HG03025 (cell line): Measurements from ENCODE around the gene UTS2R.

Experiments
- ATAC-seq: cut with Tn5 transposase; IDR thresholded peaks from one replicate; pipeline ENCODE4 v1.9.1; 2021; ENCODE audit warnings: mild to moderate bottlenecking, moderate library complexity; ENCODE audit not compliant: unreplicated experiment, low FRiP score

Gene UTS2R

GRCh38 chr17:82386881-82387704 lies 15.5 kb downstream of the UTS2R start:
- ATAC-seq = no peak

DNA sequence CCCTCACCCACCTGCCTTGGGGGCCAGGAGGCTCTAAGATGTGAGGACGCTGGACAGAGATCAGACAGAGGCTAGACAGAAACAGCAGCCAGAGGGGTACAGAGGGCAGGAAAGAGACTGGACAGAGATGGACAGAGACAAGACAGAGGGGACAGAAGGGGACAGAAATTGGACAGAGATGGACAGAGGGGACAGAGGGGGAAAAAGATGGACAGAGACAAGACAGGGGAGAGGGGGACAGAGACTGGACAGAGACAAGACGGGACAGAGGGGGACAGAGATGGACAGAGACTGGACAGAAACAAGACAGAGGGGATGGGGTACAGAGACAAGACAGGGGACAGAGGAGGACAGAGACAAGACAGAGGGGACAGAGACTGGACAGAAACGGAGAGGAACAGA lies 16.1 kb downstream of the UTS2R start:
- ATAC-seq = no peak

GRCh38 chr17:82388223-82388921 lies 16.8 kb downstream of the UTS2R start:
- no peak for ATAC-seq

DNA sequence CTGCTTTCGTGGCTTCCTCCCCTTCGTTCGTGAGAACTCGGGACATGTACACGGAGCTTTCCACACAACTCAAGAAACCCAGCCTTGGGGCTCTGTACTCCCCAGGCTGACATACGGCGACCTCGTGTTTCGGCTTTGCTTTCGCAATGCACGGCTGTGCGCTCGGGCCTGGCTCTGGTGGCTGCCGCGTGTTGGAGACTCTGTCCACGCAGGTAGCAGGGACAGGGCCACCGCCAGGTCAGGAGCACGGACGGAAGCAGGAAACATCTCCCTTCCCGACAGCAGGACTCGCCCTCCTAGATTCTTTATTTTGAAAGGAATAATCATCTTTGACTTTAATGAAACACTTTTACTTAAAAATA lies 17.3 kb downstream of the UTS2R start:
- no peak for ATAC-seq

GRCh38 chr17:82389379-82389778 lies 17.8 kb downstream of the UTS2R start:
- no peak for ATAC-seq

DNA sequence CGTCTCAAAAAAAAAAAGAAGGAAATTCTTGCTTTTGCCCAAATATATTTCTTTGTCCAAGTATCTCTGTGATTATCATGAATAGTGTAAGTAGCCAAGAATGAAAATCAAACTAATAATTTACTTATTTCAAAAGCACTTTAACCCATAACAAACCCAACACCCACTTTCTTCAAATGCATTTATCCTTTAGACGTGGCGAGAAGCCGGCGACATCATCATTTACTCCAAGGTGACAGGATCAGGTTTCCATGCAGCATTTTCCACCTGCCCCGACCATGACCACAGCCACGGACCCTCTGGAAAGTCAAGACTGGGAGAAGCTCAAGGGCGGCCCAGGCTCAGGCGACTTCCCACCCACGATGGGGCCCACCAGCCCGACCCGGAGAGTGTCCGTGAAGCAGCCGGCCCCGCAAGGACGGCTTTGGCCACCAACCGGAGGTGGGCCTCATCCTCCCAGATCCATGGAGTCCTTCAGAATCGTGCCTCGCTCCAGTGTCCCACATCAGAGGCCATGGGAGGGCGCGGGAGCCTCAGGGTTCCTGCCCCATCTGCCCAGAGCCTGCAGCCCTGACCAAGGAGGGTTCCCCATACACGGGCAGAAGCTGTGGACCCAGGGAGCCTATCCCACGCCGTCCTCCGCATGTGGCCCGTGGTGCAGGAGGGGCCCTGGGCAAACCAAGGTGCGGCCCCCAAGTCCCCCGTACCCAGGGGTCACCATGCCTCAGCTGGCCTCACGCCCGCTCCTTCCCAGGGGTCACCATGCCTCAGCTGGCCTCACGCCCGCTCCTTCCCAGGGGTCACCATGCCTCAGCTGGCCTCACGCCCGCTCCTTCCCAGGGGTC lies 18.7 kb downstream of the UTS2R start:
- no peak for ATAC-seq

- ATAC-seq = no peak
These were observed 19.4 kb downstream of the UTS2R start for GRCh38 chr17:82390860-82391435.

- no peak for ATAC-seq
These were observed 20.0 kb downstream of the UTS2R start for GRCh38 chr17:82391496-82392066.

DNA sequence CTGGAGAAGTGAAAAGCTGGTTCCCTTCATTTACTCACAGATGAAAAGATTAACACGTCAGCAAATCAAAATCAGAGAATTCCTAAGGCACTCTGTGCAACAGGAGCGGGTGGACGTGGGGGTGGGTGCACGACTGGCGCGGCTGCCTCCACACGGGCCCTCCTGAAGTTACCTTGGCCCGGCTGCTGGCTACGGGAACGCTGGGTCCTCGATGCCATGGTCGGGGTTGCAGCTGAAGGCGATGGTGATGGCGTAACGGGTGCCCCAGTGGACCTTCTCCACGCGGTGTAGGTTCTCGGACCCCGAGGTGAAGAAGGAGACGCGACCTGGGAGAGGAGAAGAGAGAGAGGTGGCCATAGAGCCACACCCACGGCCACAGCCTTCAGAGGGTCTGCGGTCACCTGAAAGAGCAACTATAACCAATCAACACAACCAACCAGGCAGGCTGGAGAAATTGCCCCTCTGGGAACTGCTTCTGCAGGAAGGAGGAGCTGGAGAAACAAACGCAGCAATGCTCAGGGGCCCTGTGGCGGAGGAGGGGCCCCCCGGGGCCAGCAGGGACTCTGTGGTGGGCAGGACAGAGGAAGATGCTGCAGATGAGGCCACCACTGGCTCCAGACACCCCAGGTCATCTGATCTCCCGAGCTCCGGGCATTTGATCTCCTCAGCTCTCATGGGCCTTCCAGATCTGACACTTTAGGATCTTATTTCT lies 20.8 kb downstream of the UTS2R start:
- ATAC-seq = no peak

DNA sequence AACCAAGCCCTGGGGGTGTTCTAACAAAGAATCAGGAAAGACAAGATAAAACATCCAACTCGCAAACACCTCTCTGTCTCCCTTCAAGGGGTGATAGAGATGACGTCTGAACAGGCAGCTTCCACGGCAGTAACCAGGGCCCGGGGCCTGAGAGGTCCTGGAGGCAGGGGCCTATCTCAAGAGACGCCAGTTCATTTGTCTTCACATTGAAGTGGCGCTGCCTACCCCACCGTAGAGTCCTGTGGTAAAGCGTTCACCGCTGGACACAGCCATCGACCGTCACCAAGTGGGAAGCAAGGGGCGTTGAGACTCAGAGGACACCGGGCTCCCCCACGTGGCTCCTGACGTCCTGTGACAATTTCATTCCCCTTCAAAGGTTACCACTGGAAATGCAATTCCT lies 21.4 kb downstream of the UTS2R start:
- no peak for ATAC-seq

DNA sequence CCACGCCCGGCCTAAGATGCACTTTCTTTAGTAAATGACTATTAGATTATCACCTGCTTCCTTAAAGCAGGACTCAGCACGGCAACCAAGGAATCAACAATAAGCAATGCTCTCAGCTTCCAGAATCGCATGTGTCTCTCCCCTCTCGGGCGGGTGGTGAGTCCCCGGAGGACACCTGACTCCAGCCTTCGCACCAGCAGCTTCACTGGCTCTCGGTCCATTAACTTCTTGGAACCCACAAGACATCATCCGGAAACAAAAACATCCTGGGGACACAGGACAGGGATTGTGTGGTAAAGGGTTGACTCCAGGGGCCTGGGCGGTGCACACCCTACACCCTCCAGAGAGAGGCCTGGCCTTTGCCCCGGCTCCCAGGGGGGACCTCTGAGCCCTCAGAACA lies 22.7 kb downstream of the UTS2R start:
- no peak for ATAC-seq

GRCh38 chr17:82396601-82397435 lies 25.3 kb downstream of the UTS2R start:
- ATAC-seq = no peak

DNA sequence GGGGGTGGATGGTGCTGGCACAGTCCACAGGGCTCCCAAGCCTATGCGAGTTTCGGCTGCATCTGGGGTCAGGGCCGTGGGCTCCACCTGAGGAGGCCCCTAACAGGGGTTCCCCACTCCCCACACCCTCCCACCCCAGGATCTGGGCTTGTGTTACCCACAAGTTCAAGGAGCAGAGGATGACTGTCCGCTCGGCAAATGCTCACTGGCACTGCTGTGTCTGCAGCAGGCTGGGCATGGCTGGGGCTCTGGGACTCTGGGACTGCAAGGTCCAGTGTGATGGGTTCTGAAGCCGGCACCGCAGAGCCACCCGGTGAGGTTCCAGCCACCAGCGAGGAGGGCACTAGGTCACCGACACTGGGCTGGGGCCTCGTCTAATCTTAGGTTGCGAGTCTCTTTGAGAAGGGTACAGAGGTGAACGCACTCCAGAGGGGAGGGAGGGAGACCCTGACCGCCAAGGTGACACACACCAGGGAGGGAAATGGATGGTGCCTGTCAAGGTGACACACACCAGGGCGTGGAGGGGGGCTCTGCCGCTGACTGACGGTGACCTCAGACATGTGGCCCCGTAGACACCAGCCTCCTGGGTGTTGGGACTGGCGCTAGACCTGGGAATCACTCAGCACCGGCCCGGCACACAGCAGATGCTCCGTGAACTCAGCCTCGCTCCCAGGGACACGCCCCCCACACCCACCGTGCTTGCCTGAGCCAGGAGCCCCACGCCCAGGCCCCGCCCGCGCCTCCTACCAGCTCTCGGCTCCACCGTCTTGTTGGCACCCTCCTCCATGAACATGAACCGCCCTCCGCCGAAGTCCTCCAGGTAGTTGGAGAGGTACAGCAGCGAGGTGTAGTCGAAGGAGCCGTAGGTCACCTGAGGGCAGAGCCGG lies 26.1 kb downstream of the UTS2R start:
- ATAC-seq = no peak

GRCh38 chr17:82399041-82399441 lies 27.5 kb downstream of the UTS2R start:
- no peak for ATAC-seq

DNA sequence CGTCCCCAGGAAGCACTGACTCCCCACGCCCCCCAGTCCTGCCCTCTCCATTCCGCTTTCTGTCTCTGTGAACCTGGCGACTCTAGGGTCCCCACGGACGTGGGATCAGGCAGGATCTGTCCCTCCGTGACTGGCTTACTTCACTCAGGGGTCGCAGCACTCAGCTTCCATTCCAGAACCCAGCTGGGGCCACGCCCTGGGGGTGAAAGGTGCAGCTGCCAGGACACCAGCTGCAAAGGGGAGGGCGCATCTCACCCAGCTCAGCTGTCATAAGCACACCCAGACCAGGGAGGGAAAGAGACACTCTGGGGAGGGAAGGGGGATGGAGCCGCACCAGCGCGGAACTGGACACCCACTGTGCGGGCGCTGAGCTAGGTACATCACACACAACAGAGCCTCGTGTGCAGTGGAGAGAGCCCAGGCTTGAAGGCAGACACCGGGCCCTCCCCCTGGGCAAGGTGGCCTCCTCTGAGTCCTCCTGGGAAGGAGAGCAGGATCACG lies 28.1 kb downstream of the UTS2R start:
- no peak for ATAC-seq

DNA sequence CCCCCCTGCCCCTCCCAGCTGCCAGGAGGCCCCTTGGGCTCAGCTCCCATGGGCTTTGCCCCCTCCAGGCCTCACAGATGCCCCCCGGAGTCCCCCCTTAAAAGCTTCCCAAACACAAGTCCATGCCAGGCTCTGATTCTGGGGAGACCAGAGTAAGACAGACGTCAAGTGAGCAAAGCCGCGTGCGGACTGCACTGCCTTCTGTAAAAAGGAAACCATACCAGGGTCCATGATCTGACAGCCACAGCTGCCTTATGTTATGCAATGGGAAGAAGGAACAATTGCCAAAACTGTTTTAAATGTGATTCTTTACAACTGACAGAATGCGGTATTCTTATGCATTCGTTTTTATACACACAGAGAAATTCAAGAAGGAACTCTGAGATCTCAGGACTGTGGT lies 28.6 kb downstream of the UTS2R start:
- ATAC-seq = no peak

DNA sequence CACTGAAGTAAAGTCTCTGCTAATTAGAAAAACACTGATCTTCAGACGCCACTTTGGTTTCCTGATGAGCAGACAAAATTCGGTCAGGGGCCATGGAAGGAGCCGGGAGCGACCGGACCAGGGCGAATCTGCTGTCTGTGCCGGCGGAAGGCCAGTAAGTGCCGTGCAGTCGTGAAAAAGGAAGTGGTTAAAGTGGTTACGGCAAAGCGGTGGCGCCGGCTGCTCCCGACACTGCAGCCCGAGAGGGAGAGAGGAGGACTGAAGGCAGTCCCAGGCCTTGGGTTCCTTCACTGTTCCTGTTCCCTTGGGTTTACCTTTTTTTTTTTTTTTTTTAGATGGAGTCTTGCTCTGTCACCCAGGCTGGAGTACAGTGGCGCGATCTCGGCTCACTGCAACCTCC lies 29.3 kb downstream of the UTS2R start:
- no peak for ATAC-seq

DNA sequence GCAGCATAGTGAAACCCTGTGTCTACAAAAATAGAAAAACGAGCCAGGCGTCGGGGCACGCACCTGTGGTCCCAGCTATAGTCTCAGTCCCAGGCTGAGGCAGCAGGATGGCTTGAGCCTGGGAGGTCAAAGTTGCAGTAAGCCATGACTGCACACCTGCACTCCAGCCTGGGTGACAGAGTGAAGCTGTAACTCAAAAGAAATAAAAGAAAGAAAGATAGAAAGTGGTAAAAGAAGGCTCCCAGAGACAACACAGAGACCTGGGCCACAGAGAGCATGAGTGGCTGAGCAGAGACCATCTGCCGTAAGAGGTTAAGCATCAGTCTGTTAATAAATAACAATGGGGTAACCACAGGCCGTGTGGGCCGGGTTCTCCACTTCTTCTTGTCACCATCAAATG lies 31.3 kb downstream of the UTS2R start:
- no peak for ATAC-seq
